T-helper 2 cell treated with Interferon-gamma antibody and Interleukin-4, amounts not matched to agents 100 ng/mL and 5 ng/mL, for 36 hours (primary cell): ENCODE results near the gene HSD17B14. TPM values are rescaled to one million over a fixed set of nuclear protein-coding genes. Genes with fewer than 3 reads are reported as not detected.
"Not testable (repeated sequence)": the region's sequence is repeated elsewhere in the genome, so short reads cannot be mapped to it uniquely, and the experiment has no call there.

Experiments used
- intact Hi-C: fragments of 100-400 bp; cut with micrococcal nuclease; formaldehyde crosslinking; loops from one replicate; pipeline ENCODE4 v1.15.1; 2023
- total RNA-seq: library from RNA; stranded (reverse); gene quantifications from 2 replicates; pipeline ENCODE4 v1.2.3, GENCODE V29; 2022

HSD17B14 gene
- total RNA-seq, 1 donor from 2014 or later, result 0.36 TPM

- intact Hi-C loops, result no loop called here
These were observed 31.4 kb upstream of the HSD17B14 start for GRCh38 chr19:48867746-48868113.

- intact Hi-C loops, result no loop called here
These were observed 30.9 kb upstream of the HSD17B14 start for GRCh38 chr19:48867123-48867745.

- intact Hi-C loops, result no loop called here
These were observed 30.4 kb upstream of the HSD17B14 start for GRCh38 chr19:48866692-48867091.

- intact Hi-C loops, result no loop called here
These were observed 26.5 kb upstream of the HSD17B14 start for GRCh38 chr19:48862827-48863226.

GRCh38 chr19:48861313-48861712 is 25.0 kb upstream of the HSD17B14 start:
- intact Hi-C loops, result no loop called here

- intact Hi-C loops, result no loop called here
These were observed 23.7 kb upstream of the HSD17B14 start for GRCh38 chr19:48859711-48860572.

- intact Hi-C loops, result no loop called here
These were observed 22.9 kb upstream of the HSD17B14 start for GRCh38 chr19:48858984-48859710.

GRCh38 chr19:48856921-48857320 is 20.6 kb upstream of the HSD17B14 start:
- intact Hi-C loops, result no loop called here

GRCh38 chr19:48854103-48854502 is 17.8 kb upstream of the HSD17B14 start:
- intact Hi-C loops, result no loop called here

- intact Hi-C loops, result no loop called here
These were observed 17.2 kb upstream of the HSD17B14 start for GRCh38 chr19:48853483-48853882.

- intact Hi-C loops, result no loop called here
These were observed 16.0 kb upstream of the HSD17B14 start for GRCh38 chr19:48852292-48852691.

GRCh38 chr19:48846659-48847058 is 10.4 kb upstream of the HSD17B14 start:
- intact Hi-C loops, result not testable (repeated sequence)

GRCh38 chr19:48845384-48845783 is 9.1 kb upstream of the HSD17B14 start:
- intact Hi-C loops, result no loop called here

- intact Hi-C loops, result no loop called here
These were observed 8.2 kb upstream of the HSD17B14 start for GRCh38 chr19:48844472-48844871.

- intact Hi-C loops, result loop anchor here (1.0 kb wide), 2 partner anchors 47 to 54 kb away; no protein-coding TSS in a partner anchor
These were observed 6.5 kb upstream of the HSD17B14 start for GRCh38 chr19:48842789-48843162.

GRCh38 chr19:48841571-48841970 is 5.3 kb upstream of the HSD17B14 start:
- intact Hi-C loops, result no loop called here

GRCh38 chr19:48841047-48841446 is 4.8 kb upstream of the HSD17B14 start:
- intact Hi-C loops, result no loop called here

- intact Hi-C loops, result no loop called here
These were observed 1.4 kb upstream of the HSD17B14 start for GRCh38 chr19:48837687-48838086.

GRCh38 chr19:48837051-48837524 is 797 bp upstream of the HSD17B14 start:
- intact Hi-C loops, result no loop called here

- intact Hi-C loops, result loop anchor here (1.0 kb wide), 3 partner anchors 40 to 189 kb away; partner anchors contain the start of gene CA11
These were observed 580 bp downstream of the HSD17B14 start for GRCh38 chr19:48835734-48836088.

- intact Hi-C loops, result no loop called here
These were observed 2.3 kb downstream of the HSD17B14 start for GRCh38 chr19:48833977-48834376.

GRCh38 chr19:48833049-48833448 is 3.2 kb downstream of the HSD17B14 start:
- intact Hi-C loops, result no loop called here
